ENCODE data around the gene EIF3I. TPM values are rescaled to one million over a fixed set of nuclear protein-coding genes. Genes with fewer than 3 reads are reported as not detected.

EIF3I gene
- polyA plus RNA-seq, 2 of the 4 experiments (the other 2 are of a cell fraction) = 300 to 318 TPM

DNA sequence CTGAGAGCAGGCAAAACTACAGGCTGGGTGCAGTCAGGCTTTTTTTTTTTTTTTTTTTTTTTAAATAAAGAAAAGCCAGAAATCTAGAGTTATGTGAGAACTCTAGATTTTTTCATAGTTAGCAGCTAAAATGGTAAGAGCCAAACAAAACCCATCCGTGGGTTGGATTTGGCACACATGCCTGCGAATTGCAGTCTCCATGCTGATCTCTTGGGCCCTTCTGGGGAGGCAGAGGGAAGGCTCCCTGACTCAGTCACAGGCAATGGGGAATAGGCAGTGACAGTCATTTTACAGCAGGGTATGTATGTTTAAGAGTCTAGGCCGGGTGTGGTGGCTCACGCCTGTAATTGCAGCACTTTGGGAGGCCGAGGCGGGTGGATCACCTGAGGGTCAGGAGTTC lies 40.1 kb upstream of the EIF3I start:
- POLR2A ChIA-PET = no interaction called here
- no peak overlapping the region for H3K27ac ChIP-seq
- H3K9me3 ChIP-seq = no peaks in the 10 kb centered on the region
- 85% methylated on average over 6 of the region's 6 CpGs for WGBS (ENCODE audit: missing lambda C conversion rate)
- no peak for FAIRE-seq
- peaks cover 36% of the 10 kb centered on the region for H3K4me1 ChIP-seq
- no peak for ATAC-seq
- CTCF ChIA-PET = interaction anchor here (0.6 to 1.7 kb wide), 3 partner anchors 60 to 134 kb away, joined by 3 to 5 read pairs (median 3); no protein-coding TSS in a partner anchor
- peak overlapping the region; percentile 95 for H3K4me2 ChIP-seq
- H3K4me3 ChIP-seq = no peak overlapping the region
- no peak for DNase-seq (ENCODE audit: low read depth in 1 of 2, low spot score in 1 of 2)
- TF ChIP-seq REST (IDR thresholded peaks at IDR 0.05) (no peak), CTCF (IDR thresholded peaks at IDR 0.05) (no peak)
- TF ChIP-seq, protein P1, sequence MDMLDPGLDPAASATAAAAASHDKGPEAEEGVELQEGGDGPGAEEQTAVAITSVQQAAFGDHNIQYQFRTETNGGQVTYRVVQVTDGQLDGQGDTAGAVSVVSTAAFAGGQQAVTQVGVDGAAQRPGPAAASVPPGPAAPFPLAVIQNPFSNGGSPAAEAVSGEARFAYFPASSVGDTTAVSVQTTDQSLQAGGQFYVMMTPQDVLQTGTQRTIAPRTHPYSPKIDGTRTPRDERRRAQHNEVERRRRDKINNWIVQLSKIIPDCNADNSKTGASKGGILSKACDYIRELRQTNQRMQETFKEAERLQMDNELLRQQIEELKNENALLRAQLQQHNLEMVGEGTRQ (IDR thresholded peaks at IDR 0.05) = no peak

DNA sequence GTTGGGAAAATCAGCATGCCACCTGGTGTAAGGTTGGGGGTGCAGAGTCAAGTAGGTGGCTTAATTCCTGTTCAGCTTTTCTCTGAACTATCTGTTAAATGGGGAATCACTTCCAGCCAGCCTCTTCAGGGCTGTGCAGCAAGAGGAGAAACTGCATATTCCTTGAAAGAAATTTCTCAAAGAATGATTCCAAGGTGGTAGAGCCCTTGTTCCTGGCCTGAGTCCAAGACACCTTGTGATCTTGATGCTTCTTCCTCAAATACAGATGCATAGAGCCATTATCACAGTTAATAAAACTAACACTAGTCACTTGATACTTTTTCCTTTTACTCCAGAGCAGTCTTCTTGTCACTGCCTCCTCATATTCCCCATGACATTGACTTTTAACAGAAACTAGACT lies 37.6 kb upstream of the EIF3I start:
- peaks cover 25% of the 10 kb centered on the region for H3K4me1 ChIP-seq
- H3K4me3 ChIP-seq = no peak overlapping the region
- no peak overlapping the region for H3K4me2 ChIP-seq
- no peak for FAIRE-seq
- DNase-seq (ENCODE audit: low read depth in 1 of 2, low spot score in 1 of 2) = no peak
- POLR2A ChIA-PET = interaction anchor here (0.6 kb wide), 1 partner anchor 95 kb away, joined by 4 read pairs; no protein-coding TSS in a partner anchor
- no peak for ATAC-seq
- CTCF ChIA-PET = no interaction called here
- TF ChIP-seq KDM5A (IDR thresholded peaks at IDR 0.05) = no peak
- no peak for TF ChIP-seq HEYL (CRISPR knock-in tag; IDR thresholded peaks at IDR 0.05)
- no peak for TF ChIP-seq CHD2 (IDR thresholded peaks at IDR 0.05; ENCODE audit: low read length, partially characterized antibody)
- TF ChIP-seq KDM1A (IDR thresholded peaks at IDR 0.05; ENCODE audit: low read depth) = no peak
- TF ChIP-seq FOSB (CRISPR knock-in tag; IDR thresholded peaks at IDR 0.05) = no peak
- no peak for TF ChIP-seq HOXB5 (CRISPR knock-in tag; IDR thresholded peaks at IDR 0.05)
- TF ChIP-seq MAX (IDR thresholded peaks at IDR 0.05) = no peak
- TF ChIP-seq CBX8 (IDR thresholded peaks at IDR 0.05) = no peak
- TF ChIP-seq NPAS2 (CRISPR knock-in tag; IDR thresholded peaks at IDR 0.05; ENCODE audit: borderline replicate concordance) = no peak
- H3K9me3 ChIP-seq = no peaks in the 10 kb centered on the region
- no peak overlapping the region for H3K27ac ChIP-seq

DNA sequence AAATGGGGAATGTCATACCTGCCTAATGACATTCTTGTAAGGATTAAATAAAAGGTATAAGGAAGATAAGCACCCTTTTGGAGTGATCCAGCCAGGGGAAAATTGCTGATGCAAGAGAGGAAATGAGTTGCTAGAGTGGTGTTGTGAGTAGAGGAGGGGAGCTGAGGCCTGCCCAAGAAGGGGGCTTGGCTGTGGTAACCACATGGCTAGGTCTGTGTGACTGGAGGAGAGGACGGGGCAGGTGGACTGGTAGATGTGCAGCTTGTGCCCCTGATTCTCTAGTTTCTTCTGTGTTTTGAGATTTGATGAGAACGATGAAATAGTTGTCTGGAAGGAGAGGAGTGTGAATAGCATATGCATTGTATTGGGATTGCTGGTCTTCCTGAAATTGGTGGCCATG lies 36.1 kb upstream of the EIF3I start:
- 93% methylated on average over 2 of the region's 2 CpGs for WGBS (ENCODE audit: missing lambda C conversion rate)
- no peak for DNase-seq (ENCODE audit: low read depth in 1 of 2, low spot score in 1 of 2)
- Histone ChIP-seq H3K27ac (peak overlapping the region in 1 of 2 experiments; percentile 57; a peak in 1 of 6 replicates), H3K4me3 (no peak overlapping the region), H3K9me3 (no peaks in the 10 kb centered on the region), H3K4me2 (no peak overlapping the region), H3K4me1 (peaks cover 19% of the 10 kb centered on the region)
- no peak for ATAC-seq
- POLR2A ChIA-PET = no interaction called here
- CTCF ChIA-PET = interaction anchor here (0.6 kb wide), 1 partner anchor 157 kb away, joined by 4 read pairs; no protein-coding TSS in a partner anchor
- no peak for FAIRE-seq
- TF ChIP-seq KDM5A (IDR thresholded peaks at IDR 0.05) (no peak), FOSL2 (IDR thresholded peaks at IDR 0.05) (no peak), FOSL2 (CRISPR knock-in tag; IDR thresholded peaks at IDR 0.05) (no peak), RARB (CRISPR knock-in tag; IDR thresholded peaks at IDR 0.05) (no peak), JUN (IDR thresholded peaks at IDR 0.05) (no peak), RAD21 (conservative IDR thresholded peaks at IDR 0.05 in 1 of 2, IDR thresholded peaks at IDR 0.05 in 1 of 2) (no peak), ATOH8 (CRISPR knock-in tag; IDR thresholded peaks at IDR 0.05; ENCODE audit: low read depth) (no peak), FOSB (CRISPR knock-in tag; IDR thresholded peaks at IDR 0.05) (no peak), CBX2 (IDR thresholded peaks at IDR 0.05; ENCODE audit: borderline replicate concordance, low read depth) (no peak), JUNB (IDR thresholded peaks at IDR 0.05) (no peak), HDAC2 (IDR thresholded peaks at IDR 0.05) (no peak), NFE2L2 (conservative IDR thresholded peaks at IDR 0.05; ENCODE audit: low read length) (no peak), ZC3H11A (IDR thresholded peaks at IDR 0.05) (no peak), HOXB5 (CRISPR knock-in tag; IDR thresholded peaks at IDR 0.05) (no peak)
- TF ChIP-seq, protein P2, sequence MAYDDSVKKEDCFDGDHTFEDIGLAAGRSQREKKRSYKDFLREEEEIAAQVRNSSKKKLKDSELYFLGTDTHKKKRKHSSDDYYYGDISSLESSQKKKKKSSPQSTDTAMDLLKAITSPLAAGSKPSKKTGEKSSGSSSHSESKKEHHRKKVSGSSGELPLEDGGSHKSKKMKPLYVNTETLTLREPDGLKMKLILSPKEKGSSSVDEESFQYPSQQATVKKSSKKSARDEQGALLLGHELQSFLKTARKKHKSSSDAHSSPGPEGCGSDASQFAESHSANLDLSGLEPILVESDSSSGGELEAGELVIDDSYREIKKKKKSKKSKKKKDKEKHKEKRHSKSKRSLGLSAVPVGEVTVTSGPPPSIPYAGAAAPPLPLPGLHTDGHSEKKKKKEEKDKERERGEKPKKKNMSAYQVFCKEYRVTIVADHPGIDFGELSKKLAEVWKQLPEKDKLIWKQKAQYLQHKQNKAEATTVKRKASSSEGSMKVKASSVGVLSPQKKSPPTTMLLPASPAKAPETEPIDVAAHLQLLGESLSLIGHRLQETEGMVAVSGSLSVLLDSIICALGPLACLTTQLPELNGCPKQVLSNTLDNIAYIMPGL (CRISPR knock-in tag; IDR thresholded peaks at IDR 0.05; ENCODE audit: borderline replicate concordance) = no peak
- TF ChIP-seq, protein P3, sequence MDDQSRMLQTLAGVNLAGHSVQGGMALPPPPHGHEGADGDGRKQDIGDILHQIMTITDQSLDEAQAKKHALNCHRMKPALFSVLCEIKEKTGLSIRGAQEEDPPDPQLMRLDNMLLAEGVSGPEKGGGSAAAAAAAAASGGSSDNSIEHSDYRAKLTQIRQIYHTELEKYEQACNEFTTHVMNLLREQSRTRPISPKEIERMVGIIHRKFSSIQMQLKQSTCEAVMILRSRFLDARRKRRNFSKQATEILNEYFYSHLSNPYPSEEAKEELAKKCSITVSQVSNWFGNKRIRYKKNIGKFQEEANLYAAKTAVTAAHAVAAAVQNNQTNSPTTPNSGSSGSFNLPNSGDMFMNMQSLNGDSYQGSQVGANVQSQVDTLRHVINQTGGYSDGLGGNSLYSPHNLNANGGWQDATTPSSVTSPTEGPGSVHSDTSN (IDR thresholded peaks at IDR 0.05) = no peak

Data from A549 (cell line).